Keratinocyte (primary cell): ENCODE data around the gene TEDC2. TPM values are rescaled to one million over a fixed set of nuclear protein-coding genes. Genes with fewer than 3 reads are reported as not detected.

Source experiments
- DNase-seq: peaks from one replicate; pipeline ENCODE4 v3.0.0-alpha.2; 2011; ENCODE audit warnings: low read depth, missing footprints, low spot score
- FAIRE-seq: peaks from 2 replicates; lab custom pipeline; 2011; peaks lifted over from hg19 to GRCh38; lab: Jason Lieb, UNC
- H2AFZ ChIP-seq: 2 replicates; pipeline ENCODE4 v1.6.0; 2012; ENCODE audit warnings: low read length, control low read depth, inconsistent platforms; ENCODE audit not compliant: control insufficient read depth
- H3K27ac ChIP-seq: 2 replicates; pipeline ENCODE4 v1.5.1; 2011; ENCODE audit warnings: low read length; ENCODE audit not compliant: control insufficient read depth, insufficient read depth
- H3K27me3 ChIP-seq: 3 replicates; pipeline ENCODE4 v1.6.0; 2011; ENCODE audit warnings: low read length; ENCODE audit not compliant: control insufficient read depth, insufficient read depth; ENCODE audit errors: extremely low read depth
- H3K36me3 ChIP-seq, 2 experiments: 2 replicates in 1 of 2; 3 replicates in 1 of 2; pipeline ENCODE4 v1.5.1; 2011; ENCODE audit warnings: low read length in 2 of 2, mild to moderate bottlenecking in 1 of 2; ENCODE audit not compliant: control insufficient read depth in 2 of 2, insufficient read depth in 2 of 2; ENCODE audit errors: extremely low read depth in 1 of 2
- H3K4me1 ChIP-seq: 3 replicates; pipeline ENCODE4 v1.5.1; 2011; ENCODE audit warnings: low read length; ENCODE audit not compliant: control insufficient read depth, insufficient read depth; ENCODE audit errors: extremely low read depth
- H3K4me2 ChIP-seq: 3 replicates; pipeline ENCODE4 v1.6.0; 2011; ENCODE audit warnings: low read depth, low read length; ENCODE audit not compliant: control insufficient read depth, insufficient read depth; ENCODE audit errors: extremely low read depth
- H3K4me3 ChIP-seq, 3 experiments: fragments of 200-600 bp in 1 of 3; sonication (generic) in 1 of 3; 2 replicates in 2 of 3; 3 replicates in 1 of 3; pipeline ENCODE4 v1.5.1; 2011 to 2016; ENCODE audit warnings: low read length in 3 of 3, mild to moderate bottlenecking in 3 of 3, control low read depth in 2 of 3, inconsistent platforms in 1 of 3, low read depth in 1 of 3, mixed read lengths in 1 of 3, mixed run types in 1 of 3, moderate library complexity in 1 of 3; ENCODE audit not compliant: control insufficient read depth in 2 of 3, insufficient read depth in 2 of 3; ENCODE audit errors: extremely low read depth in 1 of 3
- H3K79me2 ChIP-seq: 2 replicates; pipeline ENCODE4 v1.6.0; 2012; ENCODE audit warnings: low read length; ENCODE audit not compliant: control insufficient read depth, insufficient read depth
- H3K9ac ChIP-seq: 3 replicates; pipeline ENCODE4 v1.6.0; 2011; ENCODE audit warnings: low read length; ENCODE audit not compliant: control insufficient read depth, insufficient read depth; ENCODE audit errors: extremely low read depth
- H3K9me1 ChIP-seq: 3 replicates; pipeline ENCODE4 v1.6.0; 2011; ENCODE audit warnings: low read length; ENCODE audit not compliant: control insufficient read depth, insufficient read depth; ENCODE audit errors: extremely low read depth
- H3K9me3 ChIP-seq: 2 replicates; pipeline ENCODE4 v1.5.1; 2012; ENCODE audit warnings: low read depth, low read length; ENCODE audit not compliant: control insufficient read depth
- H4K20me1 ChIP-seq: 3 replicates; pipeline ENCODE4 v1.6.0; 2011; ENCODE audit warnings: low read length; ENCODE audit not compliant: control insufficient read depth, insufficient read depth; ENCODE audit errors: extremely low read depth
- EZH2 ChIP-seq: IDR thresholded peaks from one replicate; pipeline ENCODE4 v1.6.1; 2012; ENCODE audit warnings: inconsistent platforms, mild to moderate bottlenecking, low read length, moderate library complexity
- dilution Hi-C: fragments of 300-500 bp; cut with MboI; formaldehyde crosslinking; loops from one replicate; pipeline ENCODE4 v1.7.0; 2020; ENCODE audit warnings: low sequenced_read_pairs; ENCODE audit not compliant: extremely low pct_ligation_motif_present
- polyA plus RNA-seq, 5 experiments: library from polyadenylated mRNA; depleted of rRNA in 3 of 5; stranded (reverse) in 3 of 5; stranded (forward) in 1 of 5; unstranded in 1 of 5; fragments of >200 nt; gene quantifications; 1 replicate in 1 of 5; 2 replicates in 3 of 5; 3 replicates in 1 of 5; pipeline versions ENCODE4 v1.2.1 to v1.2.3, GENCODE V29; 2011 to 2012; ENCODE audit warnings: missing spikeins in 2 of 5, low read depth in 1 of 5, low replicate concordance in 1 of 5
- TF ChIP-seq, protein P1 (sequence below), 3 experiments: IDR thresholded peaks in 1 of 3; conservative IDR thresholded peaks in 1 of 3; optimal IDR thresholded peaks in 1 of 3; 2 replicates in 2 of 3; 3 replicates in 1 of 3; pipeline versions ENCODE3 to v1.5.1; 2011; ENCODE audit warnings: low read length in 3 of 3, mild to moderate bottlenecking in 3 of 3, moderate library complexity in 2 of 3, control low read depth in 1 of 3, inconsistent platforms in 1 of 3; ENCODE audit not compliant: insufficient read depth in 2 of 3; ENCODE audit errors: extremely low read depth in 1 of 3

TEDC2 gene
- polyA plus RNA-seq, 1 donor (not counting 4 experiments of a cell fraction or from before 2014, with no cell fraction given): 2.7 TPM

DNA sequence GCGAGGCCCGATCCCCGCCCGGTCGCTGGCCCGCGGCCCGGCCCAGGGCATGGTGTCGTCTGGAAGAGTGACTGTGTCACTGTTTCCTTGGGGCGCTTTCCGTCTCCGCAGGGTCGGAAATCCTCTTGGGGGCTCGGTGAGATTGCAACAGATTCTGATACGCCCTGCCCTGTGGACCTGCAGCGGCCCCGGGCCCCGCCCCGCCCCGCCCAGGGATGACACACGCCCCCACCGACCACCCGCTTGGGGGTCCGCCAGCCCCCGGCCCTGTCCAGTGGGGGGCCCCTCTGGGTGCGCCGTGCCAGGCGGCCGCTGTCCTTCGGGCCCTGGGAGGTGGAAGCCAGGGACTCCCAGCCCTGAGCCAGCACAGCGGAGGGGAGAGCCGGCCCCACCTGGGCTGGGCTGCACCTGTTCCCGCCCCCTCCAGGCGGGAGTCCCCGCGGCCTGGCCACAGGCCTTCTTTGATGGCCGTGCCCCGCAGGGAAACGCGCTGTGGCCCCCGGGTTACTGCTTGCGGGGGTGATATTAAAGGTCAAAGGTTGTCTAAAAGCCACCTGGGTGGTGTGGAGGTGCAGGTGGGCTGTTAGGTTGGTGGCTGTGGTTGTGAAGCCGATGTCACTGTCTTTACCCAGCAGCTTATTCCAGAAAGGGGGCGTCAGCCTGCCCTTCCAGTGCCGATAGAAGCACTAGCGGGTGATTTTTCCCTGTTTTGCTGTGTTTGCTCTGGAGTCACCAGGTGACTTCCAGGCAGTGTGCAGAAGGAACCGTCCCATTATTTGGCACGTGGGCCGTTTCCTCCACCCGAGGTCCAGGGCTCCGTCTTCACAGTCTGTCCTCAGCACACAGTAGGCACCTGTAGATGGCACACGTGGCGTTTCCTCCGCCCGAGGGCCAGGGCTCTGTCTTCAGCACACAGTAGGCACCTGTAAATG, 15.8 kb downstream of the TEDC2 start:
- DNase-seq: no peak
- no peak for TF ChIP-seq EZH2
- TF ChIP-seq, protein P1, sequence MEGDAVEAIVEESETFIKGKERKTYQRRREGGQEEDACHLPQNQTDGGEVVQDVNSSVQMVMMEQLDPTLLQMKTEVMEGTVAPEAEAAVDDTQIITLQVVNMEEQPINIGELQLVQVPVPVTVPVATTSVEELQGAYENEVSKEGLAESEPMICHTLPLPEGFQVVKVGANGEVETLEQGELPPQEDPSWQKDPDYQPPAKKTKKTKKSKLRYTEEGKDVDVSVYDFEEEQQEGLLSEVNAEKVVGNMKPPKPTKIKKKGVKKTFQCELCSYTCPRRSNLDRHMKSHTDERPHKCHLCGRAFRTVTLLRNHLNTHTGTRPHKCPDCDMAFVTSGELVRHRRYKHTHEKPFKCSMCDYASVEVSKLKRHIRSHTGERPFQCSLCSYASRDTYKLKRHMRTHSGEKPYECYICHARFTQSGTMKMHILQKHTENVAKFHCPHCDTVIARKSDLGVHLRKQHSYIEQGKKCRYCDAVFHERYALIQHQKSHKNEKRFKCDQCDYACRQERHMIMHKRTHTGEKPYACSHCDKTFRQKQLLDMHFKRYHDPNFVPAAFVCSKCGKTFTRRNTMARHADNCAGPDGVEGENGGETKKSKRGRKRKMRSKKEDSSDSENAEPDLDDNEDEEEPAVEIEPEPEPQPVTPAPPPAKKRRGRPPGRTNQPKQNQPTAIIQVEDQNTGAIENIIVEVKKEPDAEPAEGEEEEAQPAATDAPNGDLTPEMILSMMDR (optimal IDR thresholded peaks at IDR 0.05 in 1 of 3, IDR thresholded peaks at IDR 0.05 in 1 of 3, conservative IDR thresholded peaks at IDR 0.05 in 1 of 3; ENCODE audit: extremely low read depth in 1 of 3, insufficient read depth in 2 of 3, low read length in 3 of 3): no peak
- peak overlapping the region; percentile 56 to 88 (median 73) for H3K4me3 ChIP-seq
- H3K9me1 ChIP-seq: no peaks in the 10 kb centered on the region
- H3K4me2 ChIP-seq: peak overlapping the region; percentile 77
- no peak overlapping the region for H2AFZ ChIP-seq
- H4K20me1 ChIP-seq: peaks cover 9% of the 10 kb centered on the region
- peaks cover 1% of the 10 kb centered on the region for H3K79me2 ChIP-seq
- FAIRE-seq: no peak
- peak overlapping the region; percentile 52 for H3K9ac ChIP-seq
- no peak overlapping the region for H3K27ac ChIP-seq
- H3K36me3 ChIP-seq: peaks cover 0 to 1% of the 10 kb centered on the region in 2 experiments
- H3K27me3 ChIP-seq: peaks cover 14% of the 10 kb centered on the region
- no peaks in the 10 kb centered on the region for H3K9me3 ChIP-seq
- dilution Hi-C loops: no loop called here
- H3K4me1 ChIP-seq: peaks cover 13% of the 10 kb centered on the region

DNA sequence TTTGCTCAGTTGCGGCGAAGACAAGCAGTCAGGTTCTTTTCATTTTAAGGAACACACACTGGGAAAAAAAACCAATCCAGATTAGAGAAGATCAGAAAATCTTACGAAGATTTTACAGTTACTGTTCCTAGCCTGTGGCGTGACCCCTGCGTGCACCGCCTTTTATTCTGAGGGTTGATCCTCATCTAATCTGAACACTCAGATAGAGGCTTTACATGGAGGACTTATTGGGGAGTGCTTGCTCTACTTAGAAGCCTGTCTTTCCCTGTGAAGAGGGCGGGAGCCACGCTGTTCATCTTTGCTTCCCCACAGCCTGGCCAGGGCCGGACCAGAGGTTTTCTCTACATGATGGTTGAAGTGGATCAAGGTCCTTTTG, 16.4 kb downstream of the TEDC2 start:
- TF ChIP-seq, protein P1 (optimal IDR thresholded peaks at IDR 0.05 in 1 of 3, IDR thresholded peaks at IDR 0.05 in 1 of 3, conservative IDR thresholded peaks at IDR 0.05 in 1 of 3; ENCODE audit: extremely low read depth in 1 of 3, insufficient read depth in 2 of 3, low read length in 3 of 3): no peak
- TF ChIP-seq EZH2: no peak
- H3K4me1 ChIP-seq: peaks cover 11% of the 10 kb centered on the region
- no peak overlapping the region for H3K9ac ChIP-seq
- DNase-seq: no peak
- dilution Hi-C loops: no loop called here
- no peak overlapping the region for H2AFZ ChIP-seq
- H3K9me1 ChIP-seq: no peaks in the 10 kb centered on the region
- no peaks in the 10 kb centered on the region for H3K9me3 ChIP-seq
- H3K27ac ChIP-seq: no peak overlapping the region
- peaks cover 0 to 1% of the 10 kb centered on the region in 2 experiments for H3K36me3 ChIP-seq
- peaks cover 12% of the 10 kb centered on the region for H3K27me3 ChIP-seq
- no peak for FAIRE-seq
- no peak overlapping the region for H3K4me2 ChIP-seq
- peaks cover 9% of the 10 kb centered on the region for H4K20me1 ChIP-seq
- H3K79me2 ChIP-seq: peaks cover 1% of the 10 kb centered on the region
- no peak overlapping the region for H3K4me3 ChIP-seq
